Suprapubic skin (tissue), 3 donors: ENCODE measurements around the gene GIT2.

Experiments
- EP300 ChIP-seq: sonication (generic); formaldehyde crosslinking; IDR thresholded peaks from one replicate; pipeline ENCODE4 v1.6.1; 2017; ENCODE audit warnings: antibody characterized with exemption
- POLR2A ChIP-seq, 2 donors: fragments of 450-650 bp; IDR thresholded peaks; one replicate each; pipeline ENCODE4 v1.6.1; 2017; ENCODE audit warnings: antibody characterized with exemption in 2 of 2, mild to moderate bottlenecking in 2 of 2, moderate library complexity in 2 of 2
- TF ChIP-seq, protein P1 (sequence below), 2 donors: fragments of 200-600 bp in 1 of 2; fragments of 450-650 bp in 1 of 2; sonication (generic) in 1 of 2; IDR thresholded peaks; one replicate each; pipeline ENCODE4 v1.5.1; 2016 to 2019; ENCODE audit warnings: antibody characterized with exemption in 2 of 2, mild to moderate bottlenecking in 1 of 2, moderate library complexity in 1 of 2

DNA sequence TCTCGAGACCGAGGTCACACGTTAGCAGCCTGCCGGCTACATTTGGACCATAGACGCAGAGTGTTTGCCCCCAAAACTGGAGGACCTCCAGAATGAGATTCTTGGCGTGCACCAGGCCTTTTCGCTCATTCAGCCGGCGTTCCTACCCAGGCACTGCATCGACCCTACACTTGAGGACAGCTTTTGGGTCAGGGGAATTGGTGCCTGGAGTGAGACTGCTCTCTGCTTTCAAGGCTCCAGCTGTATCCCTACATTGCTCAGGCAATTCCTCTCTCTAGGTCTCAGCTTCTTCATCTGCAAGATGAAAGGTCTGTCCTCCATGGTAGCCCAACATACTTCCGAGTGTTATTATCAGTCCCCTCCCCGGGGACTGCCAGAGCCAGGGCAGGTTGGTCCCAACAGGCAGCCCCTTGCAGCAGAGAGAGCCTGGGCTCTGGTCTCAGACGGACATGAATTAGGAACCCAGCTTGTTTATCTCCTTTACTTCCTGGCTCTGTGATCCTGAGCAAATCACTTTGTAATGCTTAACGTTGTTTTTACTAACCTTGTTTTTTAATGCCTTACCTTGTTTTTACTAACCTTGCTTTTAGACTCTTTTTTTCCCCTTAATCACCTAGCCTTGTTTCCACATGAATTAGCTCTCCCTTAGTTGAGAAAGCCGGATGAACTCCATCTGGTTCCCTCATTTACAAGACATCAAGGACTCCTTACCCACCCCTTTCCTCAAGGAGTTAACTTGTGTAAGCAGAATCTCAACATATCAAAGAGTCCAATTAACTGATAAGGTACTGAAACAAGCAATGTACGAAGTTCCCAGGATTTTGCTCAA lies 95.2 kb downstream of the GIT2 start:
- TF ChIP-seq, protein P1, sequence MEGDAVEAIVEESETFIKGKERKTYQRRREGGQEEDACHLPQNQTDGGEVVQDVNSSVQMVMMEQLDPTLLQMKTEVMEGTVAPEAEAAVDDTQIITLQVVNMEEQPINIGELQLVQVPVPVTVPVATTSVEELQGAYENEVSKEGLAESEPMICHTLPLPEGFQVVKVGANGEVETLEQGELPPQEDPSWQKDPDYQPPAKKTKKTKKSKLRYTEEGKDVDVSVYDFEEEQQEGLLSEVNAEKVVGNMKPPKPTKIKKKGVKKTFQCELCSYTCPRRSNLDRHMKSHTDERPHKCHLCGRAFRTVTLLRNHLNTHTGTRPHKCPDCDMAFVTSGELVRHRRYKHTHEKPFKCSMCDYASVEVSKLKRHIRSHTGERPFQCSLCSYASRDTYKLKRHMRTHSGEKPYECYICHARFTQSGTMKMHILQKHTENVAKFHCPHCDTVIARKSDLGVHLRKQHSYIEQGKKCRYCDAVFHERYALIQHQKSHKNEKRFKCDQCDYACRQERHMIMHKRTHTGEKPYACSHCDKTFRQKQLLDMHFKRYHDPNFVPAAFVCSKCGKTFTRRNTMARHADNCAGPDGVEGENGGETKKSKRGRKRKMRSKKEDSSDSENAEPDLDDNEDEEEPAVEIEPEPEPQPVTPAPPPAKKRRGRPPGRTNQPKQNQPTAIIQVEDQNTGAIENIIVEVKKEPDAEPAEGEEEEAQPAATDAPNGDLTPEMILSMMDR (IDR thresholded peaks at IDR 0.05), result no peak
- TF ChIP-seq POLR2A (IDR thresholded peaks at IDR 0.05) (no peak), EP300 (no peak)
